HepG2 (cell line): ENCODE results near the gene CH25H.

Experiments
- ARNT2 ChIP-seq: sonication (generic); formaldehyde crosslinking; IDR thresholded peaks from 2 replicates; pipeline ENCODE4 v1.8.0; 2022; ENCODE audit warnings: mild to moderate bottlenecking, low read depth, missing genetic modification reagents, moderate library complexity
- ATF3 ChIP-seq: sonication (generic); formaldehyde crosslinking; IDR thresholded peaks from 2 replicates; pipeline ENCODE4 v1.4.0; 2020; ENCODE audit warnings: missing genetic modification reagents
- BHLHE40 ChIP-seq: IDR thresholded peaks from 2 replicates; pipeline ENCODE4 v1.6.1; 2011; ENCODE audit warnings: low read length, improper control_type of control experiment
- CTCF ChIP-seq: sonication (generic); formaldehyde crosslinking; IDR thresholded peaks from 2 replicates; pipeline ENCODE4 v1.5.0; 2020; ENCODE audit warnings: mild to moderate bottlenecking, missing genetic modification reagents, moderate library complexity
- EP300 ChIP-seq, 3 experiments: sonication (generic) in 1 of 3; formaldehyde crosslinking in 1 of 3; IDR thresholded peaks; 2 replicates each; pipeline versions ENCODE4 v1.5.1 to v1.6.1; 2011 to 2020; ENCODE audit warnings: low read depth in 2 of 3, low read length in 2 of 3, borderline replicate concordance in 1 of 3, improper control_type of control experiment in 1 of 3, mild to moderate bottlenecking in 1 of 3, missing genetic modification reagents in 1 of 3, moderate library complexity in 1 of 3
- NR1H2 ChIP-seq: sonication (generic); formaldehyde crosslinking; IDR thresholded peaks from 2 replicates; pipeline ENCODE4 v1.8.1; 2022; ENCODE audit warnings: low read depth, missing genetic modification reagents, borderline replicate concordance
- PRDM15 ChIP-seq: sonication (generic); formaldehyde crosslinking; IDR thresholded peaks from 2 replicates; pipeline ENCODE4 v1.4.0; 2020; ENCODE audit warnings: missing genetic modification reagents
- REST ChIP-seq, 2 experiments: IDR thresholded peaks; 2 replicates each; pipeline ENCODE4 v1.6.1; 2011 to 2012; ENCODE audit warnings: low read length in 2 of 2, borderline replicate concordance in 1 of 2, low read depth in 1 of 2, mild to moderate bottlenecking in 1 of 2, moderate library complexity in 1 of 2
- SMAD3 ChIP-seq: sonication (generic); formaldehyde crosslinking; IDR thresholded peaks from 2 replicates; pipeline ENCODE4 v1.4.0; 2020; ENCODE audit warnings: missing genetic modification reagents
- SP4 ChIP-seq: sonication (generic); formaldehyde crosslinking; IDR thresholded peaks from 2 replicates; pipeline ENCODE4 v1.8.1; 2023; ENCODE audit warnings: mild to moderate bottlenecking, missing genetic modification reagents
- TBX2 ChIP-seq: sonication (generic); formaldehyde crosslinking; IDR thresholded peaks from 2 replicates; pipeline ENCODE4 v1.5.0; 2020; ENCODE audit warnings: missing genetic modification reagents, mild to moderate bottlenecking, borderline replicate concordance
- UBTF ChIP-seq: sonication (generic); formaldehyde crosslinking; IDR thresholded peaks from 2 replicates; pipeline ENCODE4 v1.4.0; 2020; ENCODE audit warnings: mild to moderate bottlenecking, missing genetic modification reagents
- ZFP91 ChIP-seq: sonication (generic); formaldehyde crosslinking; IDR thresholded peaks from 2 replicates; pipeline ENCODE4 v1.9.0; 2022; ENCODE audit warnings: missing genetic modification reagents, mild to moderate bottlenecking, borderline replicate concordance
- ZNF552 ChIP-seq: sonication (generic); formaldehyde crosslinking; IDR thresholded peaks from 2 replicates; pipeline ENCODE4 v1.9.0; 2022; ENCODE audit warnings: missing genetic modification reagents, mild to moderate bottlenecking, borderline replicate concordance

GRCh38 chr10:89241026-89241425 is 33.9 kb upstream of the CH25H start:
- no peak for TF ChIP-seq SP4 (CRISPR knock-in tag)
- TF ChIP-seq EP300 (IDR thresholded peaks at IDR 0.05; ENCODE audit: low read depth in 2 of 2, low read length in 2 of 2), result no peak
- no peak for TF ChIP-seq EP300 (CRISPR knock-in tag; IDR thresholded peaks at IDR 0.05; ENCODE audit: borderline replicate concordance)
- TF ChIP-seq CTCF (CRISPR knock-in tag), result no peak
- TF ChIP-seq NR1H2 (CRISPR knock-in tag), result no peak
- TF ChIP-seq ZFP91 (CRISPR knock-in tag), result no peak
- TF ChIP-seq BHLHE40, result no peak
- no peak for TF ChIP-seq ZNF552 (CRISPR knock-in tag)
- TF ChIP-seq PRDM15 (CRISPR knock-in tag), result no peak
- TF ChIP-seq ARNT2 (CRISPR knock-in tag), result no peak
- TF ChIP-seq SMAD3 (CRISPR knock-in tag), result no peak
- TF ChIP-seq UBTF (CRISPR knock-in tag), result no peak
- TF ChIP-seq ATF3, result no peak
- no peak for TF ChIP-seq REST (IDR thresholded peaks at IDR 0.05; ENCODE audit: borderline replicate concordance in 1 of 2, low read depth in 1 of 2, low read length in 2 of 2)
- TF ChIP-seq TBX2 (CRISPR knock-in tag), result no peak
